ENCODE measurements around the gene F3.

The F3 gene

DNA sequence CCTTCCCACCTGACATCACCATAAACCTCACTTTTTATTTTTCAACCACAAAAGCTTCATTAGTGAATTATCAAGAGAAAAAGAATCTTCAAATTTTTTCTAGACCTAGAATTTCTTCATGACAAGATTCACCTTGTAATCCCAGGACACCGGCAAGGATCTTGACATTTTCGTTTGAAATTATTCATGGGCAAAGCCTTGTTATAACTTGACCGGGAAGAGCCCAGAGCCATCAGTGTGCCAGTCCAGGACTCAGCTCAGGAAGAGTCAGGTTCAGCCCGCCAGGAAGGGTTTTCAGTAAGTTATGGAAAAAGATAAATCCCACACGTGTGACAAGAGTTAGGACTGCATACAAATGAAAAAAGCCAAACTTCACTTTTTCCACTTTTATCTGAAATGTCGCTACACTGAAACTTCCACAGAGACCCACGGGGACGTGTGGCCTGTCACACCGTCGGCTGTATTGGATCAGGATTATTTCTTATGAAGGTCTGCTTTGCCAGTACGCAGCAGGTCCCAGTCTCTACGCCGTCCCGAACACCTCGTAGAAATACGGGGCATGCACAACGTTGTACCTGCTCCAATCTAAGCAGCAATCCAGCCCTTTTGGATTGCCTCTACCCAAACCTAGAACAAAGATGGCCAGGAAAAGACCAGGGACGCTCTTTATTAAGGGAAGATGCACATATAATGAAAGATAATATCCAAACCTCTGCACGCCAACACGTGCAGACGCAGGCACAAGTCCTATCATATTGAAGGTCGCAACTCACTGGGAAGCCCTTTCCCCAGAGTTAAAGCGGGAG lies 916 bp downstream of the F3 start:
- no peaks in the 10 kb centered on the region for H3K4me1 ChIP-seq (ENCODE audit: control insufficient read depth, low read length)
- H3K9me3 ChIP-seq (ENCODE audit: control insufficient read depth, insufficient read depth, low read length): no peaks in the 10 kb centered on the region
- no peaks in the 10 kb centered on the region; the same call in 1 of the 2 replicates for H3K27me3 ChIP-seq (ENCODE audit: control insufficient read depth, low read length)
- H3F3A ChIP-seq (ENCODE audit: control insufficient read depth, insufficient read depth): no peaks in the 10 kb centered on the region
- no peak for TF ChIP-seq EZH2phosphoT487 (IDR thresholded peaks at IDR 0.05; ENCODE audit: borderline replicate concordance, low read length)
- TF ChIP-seq, protein P1, sequence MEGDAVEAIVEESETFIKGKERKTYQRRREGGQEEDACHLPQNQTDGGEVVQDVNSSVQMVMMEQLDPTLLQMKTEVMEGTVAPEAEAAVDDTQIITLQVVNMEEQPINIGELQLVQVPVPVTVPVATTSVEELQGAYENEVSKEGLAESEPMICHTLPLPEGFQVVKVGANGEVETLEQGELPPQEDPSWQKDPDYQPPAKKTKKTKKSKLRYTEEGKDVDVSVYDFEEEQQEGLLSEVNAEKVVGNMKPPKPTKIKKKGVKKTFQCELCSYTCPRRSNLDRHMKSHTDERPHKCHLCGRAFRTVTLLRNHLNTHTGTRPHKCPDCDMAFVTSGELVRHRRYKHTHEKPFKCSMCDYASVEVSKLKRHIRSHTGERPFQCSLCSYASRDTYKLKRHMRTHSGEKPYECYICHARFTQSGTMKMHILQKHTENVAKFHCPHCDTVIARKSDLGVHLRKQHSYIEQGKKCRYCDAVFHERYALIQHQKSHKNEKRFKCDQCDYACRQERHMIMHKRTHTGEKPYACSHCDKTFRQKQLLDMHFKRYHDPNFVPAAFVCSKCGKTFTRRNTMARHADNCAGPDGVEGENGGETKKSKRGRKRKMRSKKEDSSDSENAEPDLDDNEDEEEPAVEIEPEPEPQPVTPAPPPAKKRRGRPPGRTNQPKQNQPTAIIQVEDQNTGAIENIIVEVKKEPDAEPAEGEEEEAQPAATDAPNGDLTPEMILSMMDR (IDR thresholded peaks at IDR 0.05; ENCODE audit: low read depth, low read length, poor library complexity, severe bottlenecking): no peak
- H3K79me2 ChIP-seq (ENCODE audit: control insufficient read depth, low read length): no peaks in the 10 kb centered on the region
- no peaks in the 10 kb centered on the region for H3K9me2 ChIP-seq (replicated peaks; ENCODE audit: control insufficient read depth, low read length)
- H3K4me3 ChIP-seq (ENCODE audit: low read length): no peak overlapping the region
- no peak overlapping the region for H3K4me2 ChIP-seq (ENCODE audit: low read length)
- no peaks in the 10 kb centered on the region for H4K20me1 ChIP-seq (ENCODE audit: control insufficient read depth, insufficient read depth, low read depth, low read length)
- H3K27ac ChIP-seq (ENCODE audit: low read depth, low read length): no peak overlapping the region
- H3K36me3 ChIP-seq (ENCODE audit: control insufficient read depth, low read length): no peaks in the 10 kb centered on the region

DNA sequence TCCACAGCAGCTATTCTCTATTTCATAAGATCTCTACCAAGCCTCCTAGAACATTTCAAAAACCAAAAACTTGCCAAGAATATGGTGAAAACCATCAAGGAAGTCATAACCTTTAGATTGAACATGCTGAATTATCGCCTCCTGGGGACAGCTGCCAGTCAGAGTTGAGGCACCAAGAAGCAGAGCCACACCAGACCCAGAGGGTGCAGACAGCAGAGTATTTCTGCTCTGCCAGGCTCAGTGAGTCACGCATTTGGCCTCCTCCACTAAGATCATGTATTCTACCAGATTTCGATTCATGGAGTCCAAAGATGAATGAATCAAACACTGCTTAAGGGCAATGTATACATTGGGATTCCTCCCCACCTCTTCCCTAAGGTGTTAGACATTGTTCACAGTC lies 2.1 kb downstream of the F3 start:
- no peak overlapping the region for H3K27ac ChIP-seq (ENCODE audit: low read depth, low read length)
- no peaks in the 10 kb centered on the region for H3F3A ChIP-seq (ENCODE audit: control insufficient read depth, insufficient read depth)
- no peaks in the 10 kb centered on the region for H3K9me2 ChIP-seq (replicated peaks; ENCODE audit: control insufficient read depth, low read length)
- no peaks in the 10 kb centered on the region for H3K36me3 ChIP-seq (ENCODE audit: control insufficient read depth, low read length)
- no peaks in the 10 kb centered on the region for H3K9me3 ChIP-seq (ENCODE audit: control insufficient read depth, insufficient read depth, low read length)
- H3K79me2 ChIP-seq (ENCODE audit: control insufficient read depth, low read length): no peaks in the 10 kb centered on the region
- H3K4me3 ChIP-seq (ENCODE audit: low read length): no peak overlapping the region
- no peak for TF ChIP-seq EZH2phosphoT487 (IDR thresholded peaks at IDR 0.05; ENCODE audit: borderline replicate concordance, low read length)
- TF ChIP-seq, protein P1 (IDR thresholded peaks at IDR 0.05; ENCODE audit: low read depth, low read length, poor library complexity, severe bottlenecking): no peak
- H4K20me1 ChIP-seq (ENCODE audit: control insufficient read depth, insufficient read depth, low read depth, low read length): no peaks in the 10 kb centered on the region
- H3K4me2 ChIP-seq (ENCODE audit: low read length): no peak overlapping the region
- H3K27me3 ChIP-seq (ENCODE audit: control insufficient read depth, low read length): no peaks in the 10 kb centered on the region; the same call in 1 of the 2 replicates
- no peaks in the 10 kb centered on the region for H3K4me1 ChIP-seq (ENCODE audit: control insufficient read depth, low read length)

DNA sequence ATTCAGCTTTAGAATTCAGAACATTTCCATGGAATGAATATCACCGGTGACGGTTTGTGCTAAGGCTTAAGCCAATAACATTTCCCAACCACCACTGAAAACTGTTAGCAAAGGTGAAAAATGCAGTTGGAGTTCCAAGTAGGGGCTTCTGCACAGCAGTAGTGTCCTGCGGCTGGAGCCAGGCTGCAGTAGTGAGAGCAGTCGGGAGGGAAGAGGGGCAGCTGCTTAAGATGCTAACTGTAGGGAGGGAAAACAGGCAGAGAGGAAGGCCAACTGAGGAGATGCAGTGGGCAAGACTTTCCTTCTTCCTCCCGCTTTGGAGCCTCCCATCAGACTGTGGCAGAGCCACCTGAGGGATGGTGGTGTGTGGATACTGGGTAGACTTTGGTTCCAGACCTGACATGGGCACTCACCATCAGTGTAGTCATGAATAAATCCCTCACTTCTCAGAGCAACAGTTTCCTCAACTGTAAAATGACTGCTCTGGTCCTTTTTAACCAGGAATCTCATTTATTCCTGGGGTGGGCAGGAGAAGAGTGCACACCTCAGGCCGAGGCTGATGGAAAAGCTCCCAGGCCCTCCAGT lies 3.2 kb downstream of the F3 start:
- no peaks in the 10 kb centered on the region for H3F3A ChIP-seq (ENCODE audit: control insufficient read depth, insufficient read depth)
- no peak overlapping the region for H3K4me3 ChIP-seq (ENCODE audit: low read length)
- H3K27me3 ChIP-seq (ENCODE audit: control insufficient read depth, low read length): no peaks in the 10 kb centered on the region; the same call in 1 of the 2 replicates
- no peaks in the 10 kb centered on the region for H3K36me3 ChIP-seq (ENCODE audit: control insufficient read depth, low read length)
- no peaks in the 10 kb centered on the region for H3K9me3 ChIP-seq (ENCODE audit: control insufficient read depth, insufficient read depth, low read length)
- TF ChIP-seq EZH2phosphoT487 (IDR thresholded peaks at IDR 0.05; ENCODE audit: borderline replicate concordance, low read length): no peak
- TF ChIP-seq, protein P1 (IDR thresholded peaks at IDR 0.05; ENCODE audit: low read depth, low read length, poor library complexity, severe bottlenecking): no peak
- no peaks in the 10 kb centered on the region for H3K4me1 ChIP-seq (ENCODE audit: control insufficient read depth, low read length)
- no peak overlapping the region for H3K4me2 ChIP-seq (ENCODE audit: low read length)
- no peaks in the 10 kb centered on the region for H3K79me2 ChIP-seq (ENCODE audit: control insufficient read depth, low read length)
- no peaks in the 10 kb centered on the region for H3K9me2 ChIP-seq (replicated peaks; ENCODE audit: control insufficient read depth, low read length)
- H3K27ac ChIP-seq (ENCODE audit: low read depth, low read length): no peak overlapping the region
- H4K20me1 ChIP-seq (ENCODE audit: control insufficient read depth, insufficient read depth, low read depth, low read length): no peaks in the 10 kb centered on the region

Measured in DOHH2 (cell line).